Fibroblast of the aortic adventitia (primary cell): ENCODE data around the gene L3MBTL4. TPM values are rescaled to one million over a fixed set of nuclear protein-coding genes. Genes with fewer than 3 reads are reported as not detected.

ENCODE experiments used
- DNase-seq: peaks from one replicate; pipeline ENCODE4 v3.0.0-alpha.2; 2010; ENCODE audit warnings: low read depth
- H3K4me3 ChIP-seq: 2 replicates; pipeline ENCODE4 v1.5.1; 2011; ENCODE audit warnings: low read depth, mild to moderate bottlenecking, control low read depth, low read length, moderate library complexity
- CTCF ChIP-seq: IDR thresholded peaks from 2 replicates; pipeline ENCODE4 v1.5.1; 2011; ENCODE audit warnings: mild to moderate bottlenecking, low read length, control low read depth, inconsistent platforms; ENCODE audit not compliant: insufficient read depth
- total RNA-seq: library from RNA; depleted of rRNA; stranded (reverse); fragments of >200 nt; gene quantifications from 2 replicates; pipeline ENCODE4 v1.2.3, GENCODE V29; 2012; ENCODE audit warnings: low replicate concordance

L3MBTL4 gene
- total RNA-seq, 1 donor: not detected

- DNase-seq: no peak
- TF ChIP-seq CTCF: no peak
- H3K4me3 ChIP-seq: no peak overlapping the region
These were observed 80.7 kb downstream of the L3MBTL4 start for GRCh38 chr18:6333981-6334380.

- no peak for DNase-seq
- no peak for TF ChIP-seq CTCF
- no peak overlapping the region for H3K4me3 ChIP-seq
These were observed 82.8 kb downstream of the L3MBTL4 start for GRCh38 chr18:6331872-6332271.

- TF ChIP-seq CTCF: no peak
- no peak overlapping the region for H3K4me3 ChIP-seq
- DNase-seq: no peak
These were observed 83.9 kb downstream of the L3MBTL4 start for GRCh38 chr18:6330786-6331185.

- H3K4me3 ChIP-seq: no peak overlapping the region
- no peak for DNase-seq
- no peak for TF ChIP-seq CTCF
These were observed 86.1 kb downstream of the L3MBTL4 start for GRCh38 chr18:6328621-6329010.

- no peak for TF ChIP-seq CTCF
- H3K4me3 ChIP-seq: no peak overlapping the region
- no peak for DNase-seq
These were observed 86.7 kb downstream of the L3MBTL4 start for GRCh38 chr18:6327895-6328620.

GRCh38 chr18:6327485-6327884 lies 87.2 kb downstream of the L3MBTL4 start:
- TF ChIP-seq CTCF: no peak
- no peak overlapping the region for H3K4me3 ChIP-seq

GRCh38 chr18:6326566-6326965 lies 88.1 kb downstream of the L3MBTL4 start:
- no peak for TF ChIP-seq CTCF
- DNase-seq: no peak
- H3K4me3 ChIP-seq: no peak overlapping the region

More at GRCh38 chr18:6327485-6327884, 87.2 kb downstream of the L3MBTL4 start:
- no peak for DNase-seq
